Esophagus mucosa (tissue), 1 donor: Measurements from ENCODE around the gene STX8. TPM values are rescaled to one million over a fixed set of nuclear protein-coding genes. Genes with fewer than 3 reads are reported as not detected.

ENCODE experiments used
- ATAC-seq: fragments of 200-7000 bp; cut with Tn5 transposase; one replicate; pipeline ENCODE4 v1.9.1; 2020
- total RNA-seq: library from RNA; stranded (reverse); gene quantifications from one replicate; pipeline ENCODE4 v1.2.4, GENCODE V29; 2023
- donor health status: DM: yes; HTN: yes; CAD: no.

The STX8 gene
- total RNA-seq, 1 donor from 2014 or later = 45.9 TPM

DNA sequence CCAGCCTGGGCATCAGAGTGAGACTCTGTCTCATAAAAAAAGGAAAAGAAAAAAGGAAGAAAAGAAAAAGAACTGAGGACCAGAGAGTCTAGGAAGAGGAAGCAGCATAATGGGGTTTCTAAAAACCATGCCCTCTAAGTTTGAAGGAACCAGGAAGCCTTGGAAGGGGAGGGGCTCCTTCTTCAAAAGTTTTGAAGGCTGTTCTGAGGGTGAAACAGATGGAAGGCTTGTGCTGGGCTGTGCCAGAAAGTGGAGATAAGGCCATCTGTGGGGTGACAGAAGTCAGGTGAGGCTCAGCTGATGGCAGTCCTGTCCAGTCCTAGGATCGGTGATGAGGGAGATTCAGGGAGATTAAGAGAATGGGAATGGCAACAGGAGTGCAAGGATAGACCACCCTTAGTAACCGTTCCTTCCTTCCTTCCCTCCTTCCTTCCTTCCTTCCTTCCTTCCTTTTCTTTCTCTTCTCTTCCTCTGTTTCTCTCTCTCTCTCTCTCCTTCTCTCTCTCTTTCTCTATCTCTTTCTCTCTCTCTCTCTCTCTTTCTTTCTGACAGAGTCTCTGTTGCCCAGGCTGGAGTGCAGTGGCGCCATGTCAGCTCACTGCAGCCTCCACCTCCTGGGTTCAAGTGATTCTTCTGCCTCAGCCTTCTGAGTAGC, 371.7 kb downstream of the STX8 start:
- no peak for ATAC-seq

DNA sequence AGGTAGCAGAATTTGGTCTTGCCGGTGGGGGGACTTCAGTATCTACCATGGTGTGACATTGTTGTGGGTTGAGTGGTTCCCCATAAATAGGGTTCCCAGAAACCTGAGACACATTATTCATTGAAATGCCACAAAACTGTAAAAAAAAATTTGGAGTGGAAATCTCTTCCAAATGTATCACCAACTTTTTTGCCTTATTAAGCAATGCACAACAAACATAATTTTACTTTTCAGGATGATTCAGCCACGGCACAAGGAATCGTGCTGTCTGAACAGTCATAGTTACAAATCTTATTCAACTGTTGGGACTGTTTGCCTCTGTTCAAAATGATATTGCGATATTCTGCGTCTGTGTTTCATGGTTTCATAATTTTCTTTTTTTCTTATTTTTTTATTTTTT, 373.1 kb downstream of the STX8 start:
- no peak for ATAC-seq

DNA sequence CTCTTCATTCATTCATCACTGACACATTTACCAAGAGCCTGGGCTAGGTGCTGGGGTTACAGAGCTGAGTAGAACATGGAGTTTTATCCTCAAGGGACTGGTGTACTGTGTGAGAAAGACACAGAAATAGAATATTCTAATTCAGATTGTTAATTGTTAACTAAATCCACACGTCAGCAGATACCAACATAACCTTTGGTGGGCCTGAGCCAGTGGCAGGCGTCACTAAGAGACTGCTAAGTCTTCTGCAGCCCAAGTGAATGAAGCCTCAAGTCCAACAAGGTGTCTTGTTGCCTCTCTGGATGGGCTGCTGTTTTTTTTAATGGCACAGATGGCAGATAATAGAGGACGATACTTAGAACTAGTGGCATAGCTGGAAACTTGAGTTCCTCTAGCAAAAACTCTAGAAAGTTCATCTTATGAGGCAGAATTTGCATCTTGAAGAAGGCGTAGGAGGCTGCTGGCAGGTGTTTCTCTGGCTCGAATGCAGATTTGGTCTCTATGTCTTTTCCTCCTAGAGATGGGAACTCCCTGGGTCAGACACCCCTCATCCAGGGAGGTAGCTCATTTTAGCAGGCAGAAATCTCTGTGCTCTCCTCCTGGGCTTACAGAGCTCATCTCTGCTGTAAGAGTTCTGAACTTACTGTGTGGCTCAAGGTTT, 374.8 kb downstream of the STX8 start:
- no peak for ATAC-seq

Other genes with a start within 250 kb of the STX8 start
- not detected for gene CFAP52, start 822 bp upstream of the STX8 start, total RNA-seq
- gene USP43, start 69.7 kb upstream of the STX8 start, total RNA-seq = 8.8 TPM
- gene DHRS7C, start 215.8 kb upstream of the STX8 start, total RNA-seq = not detected
- gene GSG1L2, start 246.3 kb upstream of the STX8 start, total RNA-seq = not detected